ENCODE results near the gene TRIM6.

DNA sequence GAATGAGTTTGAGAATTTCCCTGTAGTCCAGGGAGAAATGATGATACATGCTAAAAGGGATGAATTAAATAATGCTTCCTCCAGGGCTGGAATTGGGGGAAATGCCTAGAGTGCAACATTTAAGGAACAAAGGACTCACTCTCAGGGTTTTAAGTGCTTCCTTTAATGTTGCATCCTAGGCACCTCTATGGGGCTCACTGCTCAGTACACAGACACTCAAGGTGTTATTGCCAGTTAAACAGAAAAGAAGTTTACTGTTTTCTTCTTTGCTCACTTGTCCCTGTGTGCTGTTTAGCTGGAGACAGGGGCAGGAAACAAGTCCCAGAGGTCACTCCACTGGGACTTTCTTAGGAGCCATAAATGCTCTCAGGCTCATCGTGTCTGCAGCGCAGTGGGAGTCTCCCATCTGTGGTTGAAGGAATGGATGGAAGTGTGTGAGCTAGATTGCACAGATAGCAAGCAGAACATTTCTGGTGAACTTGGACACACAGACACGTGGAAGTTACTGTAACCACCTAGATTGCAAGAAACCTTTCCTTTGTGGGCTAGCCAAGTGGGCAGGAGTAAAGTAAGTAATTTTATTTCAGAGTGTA, 39.7 kb upstream of the TRIM6 start:
- no peak for TF ChIP-seq LCOR (CRISPR knock-in tag; IDR thresholded peaks at IDR 0.05)
- TF ChIP-seq, protein P1, sequence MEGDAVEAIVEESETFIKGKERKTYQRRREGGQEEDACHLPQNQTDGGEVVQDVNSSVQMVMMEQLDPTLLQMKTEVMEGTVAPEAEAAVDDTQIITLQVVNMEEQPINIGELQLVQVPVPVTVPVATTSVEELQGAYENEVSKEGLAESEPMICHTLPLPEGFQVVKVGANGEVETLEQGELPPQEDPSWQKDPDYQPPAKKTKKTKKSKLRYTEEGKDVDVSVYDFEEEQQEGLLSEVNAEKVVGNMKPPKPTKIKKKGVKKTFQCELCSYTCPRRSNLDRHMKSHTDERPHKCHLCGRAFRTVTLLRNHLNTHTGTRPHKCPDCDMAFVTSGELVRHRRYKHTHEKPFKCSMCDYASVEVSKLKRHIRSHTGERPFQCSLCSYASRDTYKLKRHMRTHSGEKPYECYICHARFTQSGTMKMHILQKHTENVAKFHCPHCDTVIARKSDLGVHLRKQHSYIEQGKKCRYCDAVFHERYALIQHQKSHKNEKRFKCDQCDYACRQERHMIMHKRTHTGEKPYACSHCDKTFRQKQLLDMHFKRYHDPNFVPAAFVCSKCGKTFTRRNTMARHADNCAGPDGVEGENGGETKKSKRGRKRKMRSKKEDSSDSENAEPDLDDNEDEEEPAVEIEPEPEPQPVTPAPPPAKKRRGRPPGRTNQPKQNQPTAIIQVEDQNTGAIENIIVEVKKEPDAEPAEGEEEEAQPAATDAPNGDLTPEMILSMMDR (IDR thresholded peaks at IDR 0.05 in 2 of 3, conservative IDR thresholded peaks at IDR 0.05 in 1 of 3; ENCODE audit: insufficient read depth in 2 of 3, low read depth in 1 of 3, low read length in 3 of 3) = no peak
- no peak for TF ChIP-seq PPARD (CRISPR knock-in tag; IDR thresholded peaks at IDR 0.05)
- TF ChIP-seq CBFB (CRISPR knock-in tag; IDR thresholded peaks at IDR 0.05) = no peak
- no peak for TF ChIP-seq STAT5B (CRISPR knock-in tag; IDR thresholded peaks at IDR 0.05)
- TF ChIP-seq E2F3 (CRISPR knock-in tag; IDR thresholded peaks at IDR 0.05) = no peak
- TF ChIP-seq KDM4B (IDR thresholded peaks at IDR 0.05; ENCODE audit: borderline replicate concordance in 2 of 2, low read depth in 1 of 2) = no peak
- no peak for TF ChIP-seq POLR3A (IDR thresholded peaks at IDR 0.05; ENCODE audit: borderline replicate concordance, extremely low read depth, insufficient read depth, insufficient read length)
- TF ChIP-seq, protein P2, sequence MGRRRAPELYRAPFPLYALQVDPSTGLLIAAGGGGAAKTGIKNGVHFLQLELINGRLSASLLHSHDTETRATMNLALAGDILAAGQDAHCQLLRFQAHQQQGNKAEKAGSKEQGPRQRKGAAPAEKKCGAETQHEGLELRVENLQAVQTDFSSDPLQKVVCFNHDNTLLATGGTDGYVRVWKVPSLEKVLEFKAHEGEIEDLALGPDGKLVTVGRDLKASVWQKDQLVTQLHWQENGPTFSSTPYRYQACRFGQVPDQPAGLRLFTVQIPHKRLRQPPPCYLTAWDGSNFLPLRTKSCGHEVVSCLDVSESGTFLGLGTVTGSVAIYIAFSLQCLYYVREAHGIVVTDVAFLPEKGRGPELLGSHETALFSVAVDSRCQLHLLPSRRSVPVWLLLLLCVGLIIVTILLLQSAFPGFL (CRISPR knock-in tag; IDR thresholded peaks at IDR 0.05) = no peak
- TF ChIP-seq, protein P3, sequence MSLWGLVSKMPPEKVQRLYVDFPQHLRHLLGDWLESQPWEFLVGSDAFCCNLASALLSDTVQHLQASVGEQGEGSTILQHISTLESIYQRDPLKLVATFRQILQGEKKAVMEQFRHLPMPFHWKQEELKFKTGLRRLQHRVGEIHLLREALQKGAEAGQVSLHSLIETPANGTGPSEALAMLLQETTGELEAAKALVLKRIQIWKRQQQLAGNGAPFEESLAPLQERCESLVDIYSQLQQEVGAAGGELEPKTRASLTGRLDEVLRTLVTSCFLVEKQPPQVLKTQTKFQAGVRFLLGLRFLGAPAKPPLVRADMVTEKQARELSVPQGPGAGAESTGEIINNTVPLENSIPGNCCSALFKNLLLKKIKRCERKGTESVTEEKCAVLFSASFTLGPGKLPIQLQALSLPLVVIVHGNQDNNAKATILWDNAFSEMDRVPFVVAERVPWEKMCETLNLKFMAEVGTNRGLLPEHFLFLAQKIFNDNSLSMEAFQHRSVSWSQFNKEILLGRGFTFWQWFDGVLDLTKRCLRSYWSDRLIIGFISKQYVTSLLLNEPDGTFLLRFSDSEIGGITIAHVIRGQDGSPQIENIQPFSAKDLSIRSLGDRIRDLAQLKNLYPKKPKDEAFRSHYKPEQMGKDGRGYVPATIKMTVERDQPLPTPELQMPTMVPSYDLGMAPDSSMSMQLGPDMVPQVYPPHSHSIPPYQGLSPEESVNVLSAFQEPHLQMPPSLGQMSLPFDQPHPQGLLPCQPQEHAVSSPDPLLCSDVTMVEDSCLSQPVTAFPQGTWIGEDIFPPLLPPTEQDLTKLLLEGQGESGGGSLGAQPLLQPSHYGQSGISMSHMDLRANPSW (CRISPR knock-in tag; IDR thresholded peaks at IDR 0.05) = no peak
- TF ChIP-seq FIP1L1 (IDR thresholded peaks at IDR 0.05; ENCODE audit: low read depth, low read length, poor library complexity, severe bottlenecking) = no peak
- no peak for TF ChIP-seq U2AF1 (optimal IDR thresholded peaks at IDR 0.05; ENCODE audit: low read depth, low read length)
- TF ChIP-seq FOXM1 (IDR thresholded peaks at IDR 0.05; ENCODE audit: low read depth) = no peak
- no peak for TF ChIP-seq FOXM1 (CRISPR knock-in tag; IDR thresholded peaks at IDR 0.05; ENCODE audit: low read depth)
- no peak for TF ChIP-seq ZNF586 (CRISPR knock-in tag; conservative IDR thresholded peaks at IDR 0.05)
